ENCODE measurements around the gene IGSF11.
A peak's percentile ranks its signal among the peaks of the same experiment; 100 is the strongest.
"Not testable (repeated sequence)": the region's sequence is repeated elsewhere in the genome, so short reads cannot be mapped to it uniquely, and the experiment has no call there.

Gene IGSF11

GRCh38 chr3:119034256-119035013, at the start of gene IGSF11:
TSS of gene IGSF11 (minus strand) at chr3:119034846. CDS start at chr3:119034582, 264 bp downstream.
- peak; percentile 95 for DNase-seq (ENCODE audit: low spot score)

GRCh38 chr3:119080364-119080763, 45.7 kb upstream of the IGSF11 start:
- DNase-seq (ENCODE audit: low spot score), result no peak

- no peak for DNase-seq (ENCODE audit: low spot score)
Measured at GRCh38 chr3:119073258-119074001, 38.8 kb upstream of the IGSF11 start.

GRCh38 chr3:119072451-119072850, 37.8 kb upstream of the IGSF11 start:
- not testable (repeated sequence) for DNase-seq (ENCODE audit: low spot score)

GRCh38 chr3:119069725-119070124, 35.1 kb upstream of the IGSF11 start:
- no peak for DNase-seq (ENCODE audit: low spot score)

GRCh38 chr3:119063471-119063870, 28.8 kb upstream of the IGSF11 start:
- no peak for DNase-seq (ENCODE audit: low spot score)

- no peak for DNase-seq (ENCODE audit: low spot score)
Measured at GRCh38 chr3:119062892-119063291, 28.2 kb upstream of the IGSF11 start.

- DNase-seq (ENCODE audit: low spot score), result no peak
Measured at GRCh38 chr3:119044593-119044992, 9.9 kb upstream of the IGSF11 start.

GRCh38 chr3:119042162-119042561, 7.5 kb upstream of the IGSF11 start:
- DNase-seq (ENCODE audit: low spot score), result no peak

- DNase-seq (ENCODE audit: low spot score), result no peak
Measured at GRCh38 chr3:119035014-119035346, 334 bp upstream of the IGSF11 start.

- DNase-seq (ENCODE audit: low spot score), result no peak
Measured at GRCh38 chr3:119033393-119034255, 1.0 kb downstream of the IGSF11 start.

- DNase-seq (ENCODE audit: low spot score), result no peak
Measured at GRCh38 chr3:119025171-119025795, 9.4 kb downstream of the IGSF11 start.

- no peak for DNase-seq (ENCODE audit: low spot score)
Measured at GRCh38 chr3:119019767-119020518, 14.7 kb downstream of the IGSF11 start.

- no peak for DNase-seq (ENCODE audit: low spot score)
Measured at GRCh38 chr3:119018690-119019463, 15.8 kb downstream of the IGSF11 start.

GRCh38 chr3:119015942-119016341, 18.7 kb downstream of the IGSF11 start:
- DNase-seq (ENCODE audit: low spot score), result peak; percentile 27

- peak; percentile 37 for DNase-seq (ENCODE audit: low spot score)
Measured at GRCh38 chr3:119013951-119014350, 20.7 kb downstream of the IGSF11 start.

GRCh38 chr3:119011528-119011927, 23.1 kb downstream of the IGSF11 start:
- no peak for DNase-seq (ENCODE audit: low spot score)

- no peak for DNase-seq (ENCODE audit: low spot score)
Measured at GRCh38 chr3:118997190-118997589, 37.5 kb downstream of the IGSF11 start.

GRCh38 chr3:118991775-118992174, 42.9 kb downstream of the IGSF11 start:
- no peak for DNase-seq (ENCODE audit: low spot score)

- no peak for DNase-seq (ENCODE audit: low spot score)
Measured at GRCh38 chr3:118990823-118991560, 43.7 kb downstream of the IGSF11 start.

Measured in D341Med (cell line).